Smooth muscle cell (in vitro differentiated cells): ENCODE data around the gene CYB561A3. TPM values are rescaled to one million over a fixed set of nuclear protein-coding genes. Genes with fewer than 3 reads are reported as not detected.
"Not testable (repeated sequence)": the region's sequence is repeated elsewhere in the genome, so short reads cannot be mapped to it uniquely, and the experiment has no call there.

ENCODE experiments used
- DNase-seq: peaks from one replicate; lab custom pipeline; 2025; ENCODE audit not compliant: unreplicated experiment; lab: John Stamatoyannopoulos, UW
- H2AFZ ChIP-seq: fragments of 200-600 bp; sonication (generic); 2 replicates; pipeline ENCODE4 v1.6.0; 2016; ENCODE audit warnings: antibody characterized with exemption, low read depth, mild to moderate bottlenecking
- H3F3A ChIP-seq: fragments of 200-600 bp; sonication (generic); 2 replicates; pipeline ENCODE4 v1.6.0; 2017; ENCODE audit warnings: antibody characterized with exemption, low read depth
- H3K27ac ChIP-seq: fragments of 200-600 bp; sonication (generic); 2 replicates; pipeline ENCODE4 v1.5.1; 2016; ENCODE audit warnings: low read depth, mild to moderate bottlenecking
- H3K27me3 ChIP-seq: fragments of 200-600 bp; sonication (generic); 2 replicates; pipeline ENCODE4 v1.6.1; 2016; ENCODE audit warnings: low read depth, mild to moderate bottlenecking
- H3K36me3 ChIP-seq: fragments of 200-600 bp; sonication (generic); 2 replicates; pipeline ENCODE4 v1.5.1; 2016; ENCODE audit warnings: low read depth
- H3K4me1 ChIP-seq: fragments of 200-600 bp; sonication (generic); 2 replicates; pipeline ENCODE4 v1.5.1; 2016; ENCODE audit warnings: low read depth
- H3K4me2 ChIP-seq: fragments of 200-600 bp; sonication (generic); 2 replicates; pipeline ENCODE4 v1.6.0; 2016; ENCODE audit warnings: mild to moderate bottlenecking
- H3K4me3 ChIP-seq: fragments of 200-600 bp; sonication (generic); 2 replicates; pipeline ENCODE4 v1.5.1; 2016; ENCODE audit warnings: mild to moderate bottlenecking
- H3K79me2 ChIP-seq: fragments of 200-600 bp; sonication (generic); 2 replicates; pipeline ENCODE4 v1.6.0; 2016; ENCODE audit warnings: low read depth, mild to moderate bottlenecking
- H3K9ac ChIP-seq: fragments of 200-600 bp; sonication (generic); 2 replicates; pipeline ENCODE4 v1.6.0; 2016; ENCODE audit warnings: low read depth
- H3K9me3 ChIP-seq: fragments of 200-600 bp; sonication (generic); replicated peaks from 2 replicates; pipeline ENCODE4 v1.5.1; 2016; ENCODE audit warnings: low read depth
- H4K20me1 ChIP-seq: fragments of 200-600 bp; sonication (generic); 2 replicates; pipeline ENCODE4 v1.6.0; 2016; ENCODE audit warnings: low read depth
- CTCF ChIP-seq: fragments of 200-600 bp; sonication (generic); IDR thresholded peaks from 2 replicates; pipeline ENCODE4 v1.5.1; 2017; ENCODE audit warnings: borderline replicate concordance, mild to moderate bottlenecking, antibody characterized with exemption; ENCODE audit not compliant: insufficient read depth, poor library complexity, severe bottlenecking
- WGBS: methylation state at CpG from one replicate; pipeline ENCODE4 v1.1.7; 2016; ENCODE audit warnings: low lambda C conversion rate; 5-methylcytosine and 5-hydroxymethylcytosine counted together
- polyA plus RNA-seq: library from polyadenylated mRNA; unstranded; fragments of >200 nt; fragmentation: Nextera tagmentation; extraction: Ambion mirVana; gene quantifications from 2 replicates; pipeline ENCODE4 v1.2.1, GENCODE V29; 2016
- total RNA-seq: library from RNA; depleted of rRNA; stranded (reverse); fragments of >200 nt; gene quantifications from 2 replicates; pipeline ENCODE4 v1.2.3, GENCODE V29; 2014

Gene CYB561A3
- total and polyA plus RNA-seq, 2 experiments from 2014 or later, result 19.1 to 23.7 TPM

- Histone ChIP-seq H3K4me3 (no peak overlapping the region), H3K9ac (no peak overlapping the region), H3K27me3 (no peaks in the 10 kb centered on the region), H3K79me2 (no peaks in the 10 kb centered on the region), H4K20me1 (no peaks in the 10 kb centered on the region), H3K4me2 (no peak overlapping the region), H3K36me3 (no peaks in the 10 kb centered on the region), H2AFZ (no peak overlapping the region), H3F3A (peaks cover 1% of the 10 kb centered on the region), H3K4me1 (no peaks in the 10 kb centered on the region), H3K27ac (no peak overlapping the region), H3K9me3 (no peaks in the 10 kb centered on the region)
- 89% methylated on average over 15 of the region's 15 CpGs for WGBS
- DNase-seq, result no peak
- TF ChIP-seq CTCF, result no peak
Measured at GRCh38 chr11:61384271-61385242, 22.9 kb upstream of the CYB561A3 start.

- H4K20me1 ChIP-seq, H2AFZ ChIP-seq, H3K4me3 ChIP-seq, DNase-seq, H3K9me3 ChIP-seq, H3K9ac ChIP-seq, H3K79me2 ChIP-seq, H3K4me2 ChIP-seq, H3K27ac ChIP-seq, H3K27me3 ChIP-seq, H3F3A ChIP-seq, H3K4me1 ChIP-seq, H3K36me3 ChIP-seq: not testable (repeated sequence)
- 85% methylated on average over 5 of the region's 5 CpGs for WGBS
Measured at GRCh38 chr11:61383859-61384258, 22.2 kb upstream of the CYB561A3 start.

GRCh38 chr11:61380884-61381283 is 19.2 kb upstream of the CYB561A3 start:
- H3K9ac ChIP-seq, result no peak overlapping the region
- no peak overlapping the region for H3K27ac ChIP-seq
- H3K79me2 ChIP-seq, result no peaks in the 10 kb centered on the region
- no peaks in the 10 kb centered on the region for H3K36me3 ChIP-seq
- H2AFZ ChIP-seq, result no peak overlapping the region
- H3K9me3 ChIP-seq, result no peaks in the 10 kb centered on the region
- TF ChIP-seq CTCF, result no peak
- 96% methylated on average over 9 of the region's 9 CpGs for whole genome bisulfite sequencing
- no peaks in the 10 kb centered on the region for H4K20me1 ChIP-seq
- no peak overlapping the region for H3K4me2 ChIP-seq
- peaks cover 9% of the 10 kb centered on the region for H3K4me1 ChIP-seq
- H3F3A ChIP-seq, result peaks cover 21% of the 10 kb centered on the region
- DNase-seq, result no peak
- H3K27me3 ChIP-seq, result no peaks in the 10 kb centered on the region
- H3K4me3 ChIP-seq, result no peak overlapping the region

GRCh38 chr11:61378713-61379313 is 17.1 kb upstream of the CYB561A3 start:
- no peaks in the 10 kb centered on the region for H3K36me3 ChIP-seq
- H3K27me3 ChIP-seq, result no peaks in the 10 kb centered on the region
- WGBS, result 19% methylated on average over 5 of the region's 5 CpGs
- DNase-seq, result no peak
- no peaks in the 10 kb centered on the region for H4K20me1 ChIP-seq
- peaks cover 21% of the 10 kb centered on the region for H3F3A ChIP-seq
- H3K9ac ChIP-seq, result peak overlapping the region; percentile 61
- no peak overlapping the region for H3K4me3 ChIP-seq
- TF ChIP-seq CTCF, result no peak
- H3K27ac ChIP-seq, result peak overlapping the region; percentile 94
- peaks cover 9% of the 10 kb centered on the region for H3K4me1 ChIP-seq
- no peak overlapping the region for H2AFZ ChIP-seq
- no peaks in the 10 kb centered on the region for H3K79me2 ChIP-seq
- no peaks in the 10 kb centered on the region for H3K9me3 ChIP-seq
- peak overlapping the region; percentile 47 for H3K4me2 ChIP-seq
